UCSD-AML1 (cell line): ENCODE measurements around the gene PRKCZ.
"Not testable (repeated sequence)": the region's sequence is repeated elsewhere in the genome, so short reads cannot be mapped to it uniquely, and the experiment has no call there.

ENCODE experiments used
- DNase-seq: peaks from one replicate; lab custom pipeline; 2025; ENCODE audit not compliant: unreplicated experiment; lab: John Stamatoyannopoulos, UW

PRKCZ gene

DNA sequence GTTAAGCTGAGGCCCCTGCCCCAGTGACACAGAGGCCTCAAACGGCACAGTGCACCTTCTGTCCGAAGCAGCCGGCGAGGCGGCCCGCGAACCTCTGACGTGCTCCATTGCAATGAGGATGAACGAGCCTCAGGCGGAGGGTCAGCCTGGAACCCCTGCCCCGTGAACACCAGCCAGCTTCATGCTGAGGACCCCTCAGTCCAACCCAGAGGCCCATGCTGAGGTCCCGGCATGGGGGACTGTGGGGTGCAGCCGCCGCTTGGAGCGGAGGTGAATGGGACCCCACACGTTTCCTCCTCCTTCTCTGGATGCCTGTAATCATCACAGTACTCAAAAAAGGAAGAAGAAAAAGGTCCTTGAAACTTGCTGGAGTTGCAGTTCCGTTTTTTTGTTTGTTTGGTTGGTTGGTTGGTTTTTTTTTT is 62.1 kb downstream of the PRKCZ start:
- no peak for DNase-seq

DNA sequence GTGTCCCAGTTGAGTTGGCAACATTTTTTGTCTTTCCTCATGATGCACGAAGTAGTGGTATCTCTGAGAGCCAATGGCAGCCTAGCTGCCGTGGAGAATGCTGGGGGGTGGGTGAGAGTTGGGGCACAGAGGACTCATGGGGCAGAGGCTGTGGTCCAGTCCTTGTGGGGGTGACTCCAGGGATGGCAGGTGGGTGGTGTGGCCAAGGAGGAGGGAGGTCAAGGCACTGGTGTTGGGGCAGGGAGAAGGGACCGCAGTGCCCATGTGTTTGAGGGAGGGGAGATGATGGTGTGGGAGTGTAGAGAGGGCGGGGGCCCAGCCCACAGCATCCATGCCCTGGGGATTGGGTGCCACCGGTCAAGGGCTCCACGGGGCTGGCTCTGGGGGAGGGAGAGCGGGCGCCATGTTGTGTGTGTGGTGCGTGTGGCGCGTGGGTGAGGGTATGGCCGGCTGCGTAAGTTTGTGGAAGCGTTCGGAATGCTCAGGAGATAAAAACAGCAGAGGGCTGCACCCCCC is 63.5 kb downstream of the PRKCZ start:
- DNase-seq: no peak

DNA sequence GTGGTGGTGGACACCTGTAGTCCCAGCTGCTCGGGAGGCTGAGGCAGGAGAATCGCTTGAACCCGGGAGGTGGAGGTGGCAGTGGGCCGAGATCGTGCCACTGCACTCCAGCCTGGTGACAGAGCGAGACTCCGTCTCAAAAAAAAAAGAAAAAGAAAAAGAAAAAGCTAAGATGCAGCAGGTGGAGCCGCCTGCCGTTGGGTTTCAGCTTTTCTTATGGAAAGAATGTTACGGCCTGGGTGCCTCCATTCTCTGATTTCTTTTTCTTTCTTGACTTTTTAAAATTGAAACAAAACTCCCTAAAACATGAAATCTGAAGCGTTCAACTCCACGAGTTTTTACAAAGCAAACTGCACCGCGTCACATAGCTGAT is 64.4 kb downstream of the PRKCZ start:
- not testable (repeated sequence) for DNase-seq

DNA sequence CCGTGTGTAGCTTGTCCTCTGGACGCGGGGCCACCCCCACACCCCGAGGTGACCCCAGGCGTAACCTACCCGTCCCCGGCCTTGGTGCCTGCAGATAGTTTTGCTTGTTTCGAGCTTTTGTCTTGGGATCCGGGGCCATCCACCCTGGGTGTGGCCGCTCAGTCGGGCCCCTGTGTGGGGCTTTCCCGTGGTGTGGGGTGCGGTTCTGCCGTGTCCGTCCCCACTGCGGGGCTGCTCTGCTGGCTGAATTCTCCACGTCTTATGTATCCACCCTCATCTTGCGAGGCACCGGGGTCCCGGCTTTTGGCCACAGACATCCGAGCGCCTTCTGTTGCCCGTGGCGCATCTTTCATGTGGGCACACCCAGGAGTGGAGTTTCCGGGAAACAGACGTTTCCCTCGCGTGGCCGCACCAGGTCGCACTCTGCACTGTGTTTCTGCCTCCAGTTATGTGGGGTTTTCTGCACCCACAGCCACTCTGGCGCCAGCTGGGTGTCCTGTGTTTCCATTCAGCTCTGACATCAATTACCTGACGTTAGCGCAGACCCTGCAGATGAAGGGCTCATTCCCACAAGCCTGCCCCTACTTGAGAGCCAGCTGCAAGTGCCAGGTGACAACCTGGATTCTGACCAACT is 64.9 kb downstream of the PRKCZ start:
- no peak for DNase-seq

DNA sequence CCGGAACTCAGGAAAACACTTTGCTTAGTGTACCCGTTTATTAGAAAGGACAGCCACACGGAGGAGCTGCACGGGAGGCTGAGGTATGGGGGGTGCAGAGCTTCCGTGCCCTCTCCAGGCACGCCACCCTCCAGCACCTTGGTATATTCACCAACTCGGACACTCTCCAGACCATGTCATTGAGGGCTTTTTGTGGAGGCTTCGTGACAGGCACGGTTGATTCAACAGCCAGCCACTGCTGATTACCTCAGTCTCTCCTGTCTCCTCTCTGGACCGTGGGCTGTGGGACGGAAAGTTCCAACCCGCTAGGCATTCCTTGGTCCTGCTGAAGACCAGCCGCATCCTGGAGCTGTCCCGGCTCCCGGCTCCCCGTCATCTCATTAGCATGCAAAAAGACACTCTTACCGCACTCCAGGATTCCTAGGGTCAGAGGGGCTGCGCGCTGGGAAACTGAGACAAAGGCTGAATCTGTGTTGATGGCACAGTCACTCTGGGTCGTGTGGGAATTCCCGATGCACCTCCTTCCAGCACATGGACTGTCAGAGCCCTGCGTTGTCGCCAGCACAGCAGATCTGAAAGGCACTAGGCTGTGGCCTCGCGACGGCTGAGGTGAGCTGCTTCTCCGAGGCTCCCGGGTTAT is 65.6 kb downstream of the PRKCZ start:
- no peak for DNase-seq

DNA sequence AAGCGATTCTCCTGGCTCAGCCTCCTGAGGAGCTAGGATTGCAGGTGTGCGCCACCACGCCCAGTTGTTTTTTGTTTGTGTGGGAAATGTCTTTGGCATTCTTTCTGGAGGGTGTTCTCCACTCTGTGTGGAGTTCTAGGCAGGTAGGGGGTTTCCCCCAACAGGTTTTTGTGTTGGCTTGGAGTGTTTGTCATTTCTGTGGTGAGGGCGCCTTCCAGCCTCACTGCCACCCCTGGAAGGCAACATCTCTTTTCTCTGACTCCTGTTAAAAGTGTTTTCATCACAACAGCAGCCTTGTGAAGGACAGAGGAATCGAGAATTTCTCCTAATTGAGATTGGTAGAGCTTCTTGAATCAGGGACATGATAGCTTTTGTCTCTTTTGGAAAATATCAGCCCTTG is 69.7 kb downstream of the PRKCZ start:
- DNase-seq: no peak

DNA sequence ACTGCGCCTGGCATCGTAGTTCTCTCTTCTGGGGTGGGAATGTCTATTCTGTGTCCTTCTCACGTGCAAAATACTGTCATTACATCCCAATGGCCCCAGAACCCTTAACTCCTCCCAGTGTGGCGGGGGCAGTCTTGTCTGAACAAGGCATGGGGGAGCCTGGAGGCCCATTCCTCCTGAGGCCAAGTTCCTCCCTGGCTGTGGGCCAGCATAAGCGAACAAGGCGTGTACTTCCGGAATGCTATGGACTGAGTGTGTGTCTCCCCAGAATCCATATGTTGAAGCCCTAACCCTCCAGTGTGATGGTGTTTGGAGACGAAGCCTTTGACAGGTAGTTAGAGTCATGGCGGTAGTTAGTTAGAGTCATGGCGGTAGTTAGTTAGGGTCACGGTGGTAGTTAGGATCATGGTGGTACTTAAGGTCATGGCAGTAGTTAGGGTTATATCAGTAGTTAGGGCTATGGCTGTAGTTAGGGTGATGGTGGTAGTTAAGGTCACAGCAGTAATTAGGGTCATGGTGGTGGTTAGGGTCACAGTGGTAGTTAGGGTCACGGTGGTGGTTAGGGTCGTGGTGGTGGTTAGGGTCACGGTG is 71.0 kb downstream of the PRKCZ start:
- DNase-seq: no peak

DNA sequence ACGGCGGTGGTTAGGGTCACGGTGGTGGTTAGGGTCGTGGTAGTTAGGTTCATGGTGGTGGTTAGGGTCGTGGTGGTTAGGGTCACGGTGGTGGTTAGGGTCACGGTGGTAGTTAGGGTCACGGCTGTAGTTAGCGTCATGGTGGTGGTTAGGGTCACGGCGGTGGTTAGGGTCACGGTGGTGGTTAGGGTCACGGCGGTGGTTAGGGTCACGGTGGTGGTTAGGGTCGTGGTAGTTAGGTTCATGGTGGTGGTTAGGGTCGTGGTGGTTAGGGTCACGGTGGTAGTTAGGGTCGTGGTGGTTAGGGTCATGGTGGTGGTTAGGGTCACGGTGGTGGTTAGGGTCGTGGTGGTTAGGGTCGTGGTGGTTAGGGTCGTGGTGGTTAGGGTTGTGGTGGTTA is 71.6 kb downstream of the PRKCZ start:
- DNase-seq: not testable (repeated sequence)

DNA sequence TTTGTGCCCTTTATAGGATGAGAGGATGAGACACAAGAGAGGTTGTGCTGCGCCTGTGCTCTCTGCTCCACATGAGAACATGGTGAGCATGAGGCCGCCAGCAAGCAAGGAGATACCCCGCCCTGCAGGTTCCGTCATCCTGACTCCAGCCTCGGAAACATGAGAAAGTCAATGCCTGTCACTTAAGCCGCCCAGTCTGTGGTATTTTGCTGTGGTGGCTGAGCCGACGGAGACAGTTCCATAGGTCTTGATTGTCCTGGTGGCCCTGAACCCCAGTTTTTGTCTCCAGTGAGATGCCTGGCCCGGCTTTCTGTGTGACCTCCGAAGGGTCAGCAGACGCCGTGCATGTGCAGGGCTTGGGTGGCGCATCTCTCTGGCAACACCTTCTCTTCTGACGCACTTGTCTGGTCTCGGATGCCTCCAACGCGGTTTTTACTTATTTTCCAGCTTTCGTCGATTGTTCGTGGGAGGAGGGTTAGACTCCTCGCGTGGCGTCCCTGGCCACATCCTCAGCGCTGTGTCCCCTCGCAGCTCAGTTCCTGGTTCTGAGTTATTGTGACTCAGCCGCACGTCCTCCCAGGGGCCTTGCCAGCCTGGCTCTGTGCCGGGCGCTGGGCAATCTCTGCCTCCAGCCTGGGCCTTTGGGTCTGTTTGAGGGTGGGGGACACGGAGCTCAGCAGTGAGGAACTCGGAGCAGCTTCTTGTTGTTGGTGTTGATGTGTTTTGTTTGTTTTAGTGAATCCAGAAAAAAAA is 74.4 kb downstream of the PRKCZ start:
- DNase-seq: no peak

DNA sequence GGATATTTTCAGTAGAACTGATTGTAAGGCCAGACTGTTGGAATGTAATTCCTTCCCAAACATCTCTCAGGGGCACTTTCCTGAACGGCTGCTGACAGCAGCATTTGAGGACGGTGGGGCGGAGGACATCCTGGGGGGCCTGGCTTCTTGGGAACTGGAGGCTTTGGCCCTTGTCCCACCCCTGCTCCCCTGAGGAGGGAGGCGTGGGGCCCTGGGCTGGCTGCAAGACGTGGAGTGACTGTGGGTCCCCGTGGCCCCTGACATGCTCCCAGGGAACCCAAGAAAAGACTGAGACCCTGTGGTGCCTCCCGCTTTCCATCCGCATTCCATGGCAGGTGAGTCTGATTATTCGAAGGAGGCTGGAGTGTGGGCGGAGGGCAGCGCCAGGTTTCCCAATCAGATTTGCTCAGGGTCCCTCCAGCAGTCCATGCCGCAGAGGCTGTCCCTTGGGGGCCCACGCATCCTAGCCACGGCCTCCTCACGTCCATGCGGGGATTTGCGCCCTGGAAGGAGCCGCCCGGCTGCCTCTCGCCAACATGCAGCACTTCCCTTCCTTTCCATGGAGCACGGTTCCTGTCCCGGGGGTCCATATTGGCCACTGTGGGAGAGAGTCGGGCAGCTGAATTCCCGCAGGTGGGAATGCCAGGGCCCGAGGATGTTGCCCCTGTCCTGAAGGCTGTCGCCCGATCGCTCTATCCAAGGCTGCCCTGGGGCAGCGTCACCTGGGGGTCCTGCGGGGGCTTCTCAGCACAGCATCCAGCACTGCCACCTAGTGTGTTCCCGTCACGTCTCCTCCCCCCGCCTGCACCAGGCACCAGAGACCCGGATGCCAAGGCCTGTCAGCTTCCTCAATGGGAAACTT is 75.4 kb downstream of the PRKCZ start:
- DNase-seq: no peak

DNA sequence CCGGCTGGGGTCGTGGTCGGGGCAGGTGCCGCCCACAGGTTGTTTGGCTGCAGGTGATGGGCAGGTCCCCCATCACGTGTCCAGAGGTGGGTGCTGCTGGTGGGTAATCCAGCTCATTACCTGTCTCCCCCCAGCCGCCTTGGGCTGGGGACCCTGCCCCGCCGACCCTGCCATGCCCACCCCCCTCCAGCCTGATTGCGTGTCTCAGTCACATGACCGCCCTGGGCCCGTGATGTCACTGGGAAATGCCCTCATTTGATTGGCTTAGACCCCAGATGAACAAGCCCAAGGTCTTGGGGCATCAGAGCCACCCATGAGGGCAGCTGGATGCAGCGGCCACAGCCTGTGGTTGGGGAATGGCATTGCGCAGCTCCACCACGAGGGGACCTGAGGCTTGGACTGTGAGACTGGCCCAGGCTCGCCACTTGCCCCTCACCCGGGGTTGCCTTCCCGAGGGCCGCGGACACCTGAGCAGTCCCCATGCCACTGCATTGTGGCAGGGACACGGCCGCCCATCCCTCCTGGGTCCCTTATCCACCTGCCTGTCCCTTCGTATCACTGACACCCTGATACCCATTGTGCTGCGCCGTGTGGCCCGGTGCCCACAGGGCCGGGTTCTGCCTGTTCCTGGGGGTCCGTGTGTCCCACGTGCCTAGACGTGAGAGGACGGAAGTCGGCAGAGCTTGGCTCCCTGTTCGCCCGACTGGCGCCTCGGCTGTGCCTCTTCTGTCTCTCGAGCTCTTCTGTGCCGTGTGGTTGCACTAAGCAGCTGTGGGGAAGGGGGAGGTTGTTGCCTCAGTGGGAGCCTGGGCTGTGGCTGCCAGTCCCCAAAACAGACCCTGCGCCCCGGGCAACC is 76.3 kb downstream of the PRKCZ start:
- DNase-seq: no peak

DNA sequence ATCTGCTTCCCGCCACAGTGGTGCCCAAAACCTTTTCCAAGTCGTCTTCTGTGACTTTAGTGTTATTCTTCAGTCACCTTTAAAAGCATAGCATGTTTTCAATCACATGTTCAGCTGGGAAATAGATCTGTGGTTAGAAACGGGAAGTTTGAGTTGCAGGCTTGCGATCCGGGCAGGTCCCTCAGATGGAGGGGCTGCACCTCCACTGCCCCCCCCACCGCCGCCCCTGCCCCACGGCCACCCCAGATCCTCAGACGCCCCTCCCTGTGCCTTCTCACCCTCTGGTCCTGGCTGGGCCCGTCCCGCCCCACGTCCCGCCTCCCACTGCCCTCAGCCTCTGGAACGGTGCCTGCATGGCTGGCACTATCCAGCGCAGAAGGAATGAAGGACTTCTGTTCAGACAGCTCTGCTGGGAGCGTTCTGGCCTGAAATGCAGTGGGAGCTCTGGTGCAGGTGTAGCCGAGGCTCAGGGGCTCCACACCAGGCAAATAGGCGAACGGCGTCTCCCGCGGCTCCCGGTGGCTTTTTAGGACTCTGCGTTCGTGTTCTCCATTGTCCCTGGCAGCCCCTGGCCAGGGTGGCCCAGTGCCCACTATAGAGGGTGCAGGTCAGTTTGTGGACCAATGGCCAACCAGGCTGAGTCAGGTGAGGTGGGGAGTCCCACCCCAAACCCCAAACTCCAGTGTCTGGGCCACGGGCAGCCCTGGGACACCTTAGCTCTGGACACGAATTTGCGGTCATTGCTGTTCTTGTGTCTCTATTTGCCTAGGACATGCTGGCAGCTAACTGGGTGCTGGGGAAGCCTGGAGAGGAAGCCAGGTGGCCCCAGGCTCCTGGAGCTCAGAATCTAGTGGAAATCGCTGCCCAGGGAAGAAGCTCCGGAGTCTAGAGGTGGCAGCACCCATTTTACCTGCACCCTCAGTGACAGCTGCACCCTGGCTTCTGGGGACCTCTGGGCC is 77.3 kb downstream of the PRKCZ start:
- DNase-seq: no peak

DNA sequence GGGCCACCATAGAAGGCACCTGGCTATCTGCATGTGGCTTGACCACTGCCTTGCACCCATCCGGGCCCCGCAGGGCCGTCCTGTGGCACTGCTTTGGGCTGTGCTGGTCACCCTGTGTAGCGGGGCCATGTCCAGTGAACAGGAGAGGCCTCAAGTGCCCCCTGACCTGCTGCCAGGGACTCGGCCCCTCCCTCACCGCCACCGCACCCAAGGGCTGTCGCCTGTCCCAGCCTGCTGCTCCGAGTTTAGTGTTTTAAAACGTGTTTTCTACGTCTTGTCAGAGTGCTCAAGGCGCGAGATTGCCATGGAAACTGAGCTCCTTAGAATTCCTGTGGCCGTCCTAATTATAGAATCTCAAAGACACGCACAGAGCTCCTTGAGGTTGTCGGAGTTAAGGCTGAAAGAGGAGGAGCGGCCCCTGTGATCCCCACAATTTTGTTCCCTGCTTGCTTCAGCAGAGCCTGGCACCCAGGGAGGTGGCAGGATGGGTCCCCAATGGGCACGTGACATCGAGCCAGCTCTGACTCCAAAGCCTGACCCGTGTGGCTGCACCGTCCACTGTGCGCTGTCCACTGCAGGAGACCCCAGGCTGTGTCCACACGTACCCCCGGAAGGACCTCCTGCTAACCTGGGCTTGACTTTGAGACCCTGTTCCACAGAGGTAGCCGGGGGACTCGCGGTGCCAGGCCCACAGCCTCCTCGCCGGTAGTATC is 78.1 kb downstream of the PRKCZ start:
- no peak for DNase-seq

DNA sequence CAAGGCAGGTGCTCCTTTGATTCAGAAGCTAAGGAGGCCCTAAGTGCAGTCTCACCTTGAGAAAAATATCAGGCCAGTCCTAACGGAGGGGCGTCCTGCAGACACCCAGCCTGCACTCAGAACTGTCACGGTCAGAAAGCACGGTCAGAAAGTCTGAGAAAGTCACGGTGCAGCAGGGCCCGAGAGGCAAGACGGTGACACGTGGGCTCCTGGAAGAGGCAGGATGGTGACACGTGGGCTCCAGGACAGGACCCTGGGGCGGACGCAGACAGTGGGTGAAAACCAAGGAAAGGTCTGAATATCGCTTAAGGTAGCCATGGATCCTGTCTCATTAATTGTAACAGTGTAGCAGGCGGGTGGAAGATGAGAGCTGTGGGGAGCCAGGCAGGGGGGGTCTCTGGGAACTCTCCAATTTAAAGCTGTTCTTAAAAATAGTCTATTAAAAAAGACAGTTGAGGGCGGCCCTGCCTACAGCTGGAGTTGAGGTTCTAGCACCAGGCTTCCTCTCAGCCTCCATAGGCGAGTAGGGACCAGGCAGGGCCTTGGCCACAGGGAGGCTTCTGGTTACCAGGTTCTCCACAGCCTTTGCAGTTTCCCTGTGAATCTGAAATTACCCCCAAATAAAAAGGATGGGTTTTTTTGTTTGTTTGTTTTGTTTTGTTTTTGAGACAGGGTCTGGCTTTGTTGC is 79.2 kb downstream of the PRKCZ start:
- no peak for DNase-seq

DNA sequence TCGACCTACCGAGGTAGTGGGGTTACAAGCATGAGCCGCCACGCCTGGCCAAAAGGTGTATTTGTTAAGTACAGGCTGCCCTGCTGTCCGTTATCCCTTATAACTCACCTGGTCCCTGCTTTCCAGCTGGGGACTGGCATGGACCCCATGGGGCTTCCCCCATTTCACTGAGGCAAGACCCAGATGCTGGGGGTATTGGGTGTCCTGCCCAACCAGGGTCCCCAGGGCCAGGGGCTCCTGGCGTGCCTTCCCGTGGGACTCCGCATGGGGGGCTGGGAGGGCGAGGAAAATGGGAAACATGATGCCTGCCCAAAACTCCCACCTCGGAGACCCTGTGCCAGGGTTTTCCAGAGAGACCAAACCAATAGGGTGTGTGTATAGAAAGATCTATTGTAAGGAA is 79.9 kb downstream of the PRKCZ start:
- no peak for DNase-seq

DNA sequence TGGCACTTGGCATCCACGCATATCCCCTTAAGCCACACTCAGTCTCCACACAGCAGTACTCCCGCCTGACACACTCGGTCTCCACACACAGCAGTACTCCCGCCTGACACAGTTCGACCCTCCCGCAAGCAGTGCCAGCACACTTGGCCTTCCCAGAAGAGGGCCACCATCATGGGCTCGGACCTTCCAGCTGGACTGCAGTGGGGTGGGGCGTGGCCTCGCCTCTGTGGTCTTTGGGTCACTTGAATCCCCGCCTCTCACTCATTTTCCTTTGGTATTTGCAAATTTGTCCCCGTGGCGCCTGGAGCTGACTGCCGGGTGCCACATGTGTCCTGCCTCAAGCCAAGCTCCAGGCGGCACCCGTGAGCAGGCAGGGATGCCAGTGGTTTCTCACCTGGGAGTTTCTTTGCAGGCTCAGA is 80.7 kb downstream of the PRKCZ start:
- DNase-seq: no peak

DNA sequence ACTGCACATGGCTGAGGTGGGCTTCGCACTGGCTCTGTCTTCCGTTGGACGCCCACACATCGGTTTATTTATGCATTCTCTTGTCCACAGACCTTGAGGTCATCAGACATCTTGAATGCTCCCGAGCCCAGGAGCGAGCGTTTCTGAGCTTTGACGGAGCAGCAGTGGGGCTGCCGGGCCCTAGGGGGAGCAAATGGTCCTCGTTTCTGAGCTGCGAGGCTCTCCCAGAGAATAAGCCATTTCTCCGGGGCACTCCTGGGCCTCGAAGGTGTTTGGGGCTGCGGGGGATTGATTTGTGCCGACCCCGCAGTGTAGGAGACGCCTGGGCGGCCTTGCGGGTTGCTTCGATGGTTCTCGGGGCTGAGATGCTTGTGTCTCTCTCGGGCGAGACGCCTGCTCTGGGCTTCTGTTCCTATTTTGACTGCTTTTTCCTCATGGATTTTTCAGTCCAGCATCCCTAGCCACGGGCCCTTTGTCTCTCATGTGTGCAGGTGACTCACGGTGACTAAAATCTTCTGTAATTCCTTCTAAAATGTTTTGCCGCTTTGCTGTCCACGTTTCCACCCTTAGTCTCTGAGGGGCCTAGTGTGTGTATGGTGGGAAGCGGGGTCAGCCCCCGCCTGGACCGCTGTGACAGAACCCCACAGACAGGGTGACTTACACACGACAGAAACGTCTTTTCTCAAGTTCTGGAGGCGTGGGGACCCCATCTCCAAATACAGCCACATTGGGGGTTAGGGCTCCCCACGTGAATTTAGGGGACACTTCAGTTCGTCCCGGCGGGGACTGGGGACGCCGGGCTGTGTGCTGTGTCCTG is 82.2 kb downstream of the PRKCZ start:
- peak; percentile 43 for DNase-seq
